Fibroblast of lung (primary cell): Measurements from ENCODE around the gene CSNK1D. TPM values are rescaled to one million over a fixed set of nuclear protein-coding genes. Genes with fewer than 3 reads are reported as not detected.
A peak's percentile ranks its signal among the peaks of the same experiment; 100 is the strongest.

Source experiments
- DNase-seq, 2 donors: peaks; one replicate each; pipeline versions ENCODE4 v3.0.0 to v3.0.0-alpha.2; 2010; ENCODE audit warnings: low read depth in 2 of 2
- H2AFZ ChIP-seq: 2 replicates; pipeline ENCODE4 v1.5.1; 2012; ENCODE audit warnings: low read length, control low read depth, inconsistent platforms
- H3K27ac ChIP-seq: 2 replicates; pipeline ENCODE4 v1.5.1; 2011; ENCODE audit warnings: low read length, control low read depth; ENCODE audit not compliant: insufficient read depth
- H3K27me3 ChIP-seq: 2 replicates; pipeline ENCODE4 v1.5.1; 2011; ENCODE audit warnings: mild to moderate bottlenecking, low read length; ENCODE audit not compliant: control insufficient read depth, insufficient read depth
- H3K36me3 ChIP-seq: 2 replicates; pipeline ENCODE4 v1.5.1; 2011; ENCODE audit warnings: low read length; ENCODE audit not compliant: control insufficient read depth, insufficient read depth
- H3K4me1 ChIP-seq: 2 replicates; pipeline ENCODE4 v1.5.1; 2011; ENCODE audit warnings: low read length; ENCODE audit not compliant: control insufficient read depth, insufficient read depth; ENCODE audit errors: extremely low read depth
- H3K4me2 ChIP-seq: 2 replicates; pipeline ENCODE4 v1.5.1; 2011; ENCODE audit warnings: low read length, control low read depth; ENCODE audit not compliant: insufficient read depth; ENCODE audit errors: extremely low read depth
- H3K4me3 ChIP-seq, 4 experiments: fragments of 200-600 bp in 1 of 4; sonication (generic) in 1 of 4; replicated peaks in 1 of 4; 2 replicates each; pipeline ENCODE4 v1.5.1; 2011 to 2016; ENCODE audit warnings: low read length in 4 of 4, low read depth in 3 of 4, mild to moderate bottlenecking in 3 of 4, control low read depth in 2 of 4, inconsistent platforms in 1 of 4, mixed read lengths in 1 of 4; ENCODE audit not compliant: insufficient read depth in 1 of 4; ENCODE audit errors: control extremely low read depth in 1 of 4
- H3K79me2 ChIP-seq: 2 replicates; pipeline ENCODE4 v1.5.1; 2012; ENCODE audit warnings: mild to moderate bottlenecking, low read length, inconsistent platforms; ENCODE audit not compliant: control insufficient read depth, insufficient read depth
- H3K9ac ChIP-seq: 2 replicates; pipeline ENCODE4 v1.5.1; 2011; ENCODE audit warnings: mild to moderate bottlenecking, low read length, control low read depth; ENCODE audit not compliant: insufficient read depth
- H3K9me3 ChIP-seq: 2 replicates; pipeline ENCODE4 v1.5.1; 2012; ENCODE audit warnings: low read depth, low read length; ENCODE audit not compliant: control insufficient read depth, insufficient read depth
- H4K20me1 ChIP-seq: 2 replicates; pipeline ENCODE4 v1.5.1; 2011; ENCODE audit warnings: low read length; ENCODE audit not compliant: control insufficient read depth, insufficient read depth; ENCODE audit errors: extremely low read depth
- EZH2 ChIP-seq: IDR thresholded peaks from 2 replicates; pipeline ENCODE4 v1.5.1; 2012; ENCODE audit warnings: low read length, control low read depth, mild to moderate bottlenecking; ENCODE audit errors: missing control alignments
- polyA plus RNA-seq, 2 donors: library from polyadenylated mRNA; depleted of rRNA in 1 of 2; stranded (reverse) in 1 of 2; unstranded in 1 of 2; fragments of >200 nt; gene quantifications; 2 replicates each; pipeline ENCODE4 v1.2.1, GENCODE V29; 2011 to 2012; ENCODE audit warnings: missing spikeins in 1 of 2
- total RNA-seq: library from RNA; depleted of rRNA; stranded (reverse); fragments of >200 nt; gene quantifications from 2 replicates; pipeline ENCODE4 v1.2.1, GENCODE V29; 2014
- TF ChIP-seq, protein P1 (sequence below), 2 donors: IDR thresholded peaks in 1 of 2; conservative IDR thresholded peaks in 1 of 2; 1 replicate in 1 of 2; 2 replicates in 1 of 2; pipeline ENCODE4 v1.5.1; 2011 to 2012; ENCODE audit warnings: low read length in 2 of 2, control low read depth in 1 of 2, inconsistent platforms in 1 of 2, low read depth in 1 of 2, mild to moderate bottlenecking in 1 of 2

The CSNK1D gene
- total and polyA plus RNA-seq, 2 donors (not counting 1 experiment from before 2014, with no cell fraction given): 64.9 to 112 TPM

DNA sequence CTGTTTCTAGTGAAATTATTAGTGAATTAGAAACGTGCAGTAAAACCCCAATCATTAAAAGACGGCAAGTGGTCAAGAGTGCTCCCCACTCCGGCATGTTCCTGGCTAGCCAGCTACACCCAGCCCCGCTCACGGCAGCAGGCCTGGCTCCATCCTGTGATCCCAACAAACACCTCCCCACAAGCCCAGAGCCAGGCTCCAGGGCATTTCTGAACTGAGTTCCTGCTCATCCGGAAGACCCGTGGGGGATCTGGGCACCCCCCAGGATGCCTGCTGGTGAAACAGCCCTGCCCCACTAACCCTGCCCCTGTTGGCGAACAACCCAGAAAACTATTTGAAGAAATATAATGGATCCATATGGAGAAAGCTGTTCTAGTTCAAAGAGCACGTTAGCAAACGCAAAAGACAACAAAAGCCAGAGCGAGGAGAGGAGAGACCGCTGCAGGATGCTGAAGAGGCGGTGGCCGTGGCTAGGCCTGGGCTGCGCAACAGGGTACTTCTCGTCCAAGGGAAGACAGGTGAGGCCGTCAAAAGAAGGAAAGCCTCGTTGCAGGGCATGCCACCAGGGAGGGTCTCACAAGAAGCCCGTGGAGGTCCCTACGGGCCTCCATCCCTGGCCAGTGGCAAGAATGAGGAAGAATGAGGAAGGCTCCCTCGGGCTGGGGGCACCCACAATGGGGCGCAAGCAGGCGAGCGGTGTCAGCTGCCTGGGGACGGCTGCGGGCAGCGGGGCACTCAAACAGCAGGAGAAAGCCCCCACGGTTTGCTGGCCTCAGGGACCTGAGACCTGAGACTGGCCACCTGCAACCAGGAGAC lies 25.4 kb downstream of the CSNK1D start:
- H3K27ac ChIP-seq: no peak overlapping the region
- H3K36me3 ChIP-seq: peaks cover 71% of the 10 kb centered on the region
- TF ChIP-seq EZH2: no peak
- TF ChIP-seq, protein P1, sequence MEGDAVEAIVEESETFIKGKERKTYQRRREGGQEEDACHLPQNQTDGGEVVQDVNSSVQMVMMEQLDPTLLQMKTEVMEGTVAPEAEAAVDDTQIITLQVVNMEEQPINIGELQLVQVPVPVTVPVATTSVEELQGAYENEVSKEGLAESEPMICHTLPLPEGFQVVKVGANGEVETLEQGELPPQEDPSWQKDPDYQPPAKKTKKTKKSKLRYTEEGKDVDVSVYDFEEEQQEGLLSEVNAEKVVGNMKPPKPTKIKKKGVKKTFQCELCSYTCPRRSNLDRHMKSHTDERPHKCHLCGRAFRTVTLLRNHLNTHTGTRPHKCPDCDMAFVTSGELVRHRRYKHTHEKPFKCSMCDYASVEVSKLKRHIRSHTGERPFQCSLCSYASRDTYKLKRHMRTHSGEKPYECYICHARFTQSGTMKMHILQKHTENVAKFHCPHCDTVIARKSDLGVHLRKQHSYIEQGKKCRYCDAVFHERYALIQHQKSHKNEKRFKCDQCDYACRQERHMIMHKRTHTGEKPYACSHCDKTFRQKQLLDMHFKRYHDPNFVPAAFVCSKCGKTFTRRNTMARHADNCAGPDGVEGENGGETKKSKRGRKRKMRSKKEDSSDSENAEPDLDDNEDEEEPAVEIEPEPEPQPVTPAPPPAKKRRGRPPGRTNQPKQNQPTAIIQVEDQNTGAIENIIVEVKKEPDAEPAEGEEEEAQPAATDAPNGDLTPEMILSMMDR (conservative IDR thresholded peaks at IDR 0.05 in 1 of 2, IDR thresholded peaks at IDR 0.05 in 1 of 2; ENCODE audit: low read depth in 1 of 2, low read length in 2 of 2): no peak
- H3K9ac ChIP-seq: no peak overlapping the region
- no peaks in the 10 kb centered on the region for H3K9me3 ChIP-seq
- no peaks in the 10 kb centered on the region for H3K27me3 ChIP-seq
- H3K4me3 ChIP-seq: no peak overlapping the region
- peaks cover 13% of the 10 kb centered on the region for H3K4me1 ChIP-seq
- no peak overlapping the region for H2AFZ ChIP-seq
- DNase-seq: no peak
- peaks cover 2% of the 10 kb centered on the region for H4K20me1 ChIP-seq
- no peak overlapping the region for H3K4me2 ChIP-seq
- H3K79me2 ChIP-seq: peaks cover 53% of the 10 kb centered on the region

DNA sequence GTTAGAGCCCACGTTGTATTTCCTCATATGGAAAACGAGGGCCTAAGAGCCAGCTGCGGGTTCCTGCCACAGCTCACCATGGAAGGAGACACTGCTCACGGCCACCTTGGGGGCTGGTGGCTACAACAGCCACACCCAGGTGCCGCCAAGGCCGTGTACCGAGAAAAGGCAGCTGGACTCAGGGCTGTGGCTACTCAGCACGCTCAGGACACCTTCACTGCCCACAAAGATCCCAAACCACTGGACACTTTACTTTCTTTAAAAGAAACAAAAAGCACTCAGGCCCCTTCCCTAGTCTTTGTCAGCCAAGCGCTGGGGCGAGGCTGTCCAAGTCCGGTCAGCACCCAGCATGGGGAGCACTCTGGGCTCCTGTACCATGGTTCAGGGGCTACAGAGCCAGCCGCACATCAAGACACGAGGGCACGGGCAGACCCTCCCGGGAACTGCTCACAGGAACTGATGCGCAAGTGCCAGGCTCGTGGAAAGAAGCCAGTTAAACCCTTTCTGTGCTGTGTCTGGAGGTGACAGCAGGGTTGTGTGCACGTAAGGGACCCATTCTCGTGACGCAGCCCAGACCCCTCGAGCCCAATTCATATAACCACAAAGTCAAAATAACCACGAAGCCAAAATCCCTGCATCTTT lies 26.2 kb downstream of the CSNK1D start:
- H3K27ac ChIP-seq: peak overlapping the region; percentile 37
- peaks cover 50% of the 10 kb centered on the region for H3K79me2 ChIP-seq
- TF ChIP-seq, protein P1 (conservative IDR thresholded peaks at IDR 0.05 in 1 of 2, IDR thresholded peaks at IDR 0.05 in 1 of 2; ENCODE audit: low read depth in 1 of 2, low read length in 2 of 2): no peak
- no peak for TF ChIP-seq EZH2
- H3K27me3 ChIP-seq: no peaks in the 10 kb centered on the region
- H3K4me3 ChIP-seq: no peak overlapping the region
- H3K4me2 ChIP-seq: no peak overlapping the region
- peak in 1 of 2 donors; percentile 38 for DNase-seq
- H3K9me3 ChIP-seq: no peaks in the 10 kb centered on the region
- no peak overlapping the region for H2AFZ ChIP-seq
- H3K4me1 ChIP-seq: peaks cover 20% of the 10 kb centered on the region
- H3K9ac ChIP-seq: no peak overlapping the region
- peaks cover 67% of the 10 kb centered on the region for H3K36me3 ChIP-seq
- peaks cover 2% of the 10 kb centered on the region for H4K20me1 ChIP-seq

DNA sequence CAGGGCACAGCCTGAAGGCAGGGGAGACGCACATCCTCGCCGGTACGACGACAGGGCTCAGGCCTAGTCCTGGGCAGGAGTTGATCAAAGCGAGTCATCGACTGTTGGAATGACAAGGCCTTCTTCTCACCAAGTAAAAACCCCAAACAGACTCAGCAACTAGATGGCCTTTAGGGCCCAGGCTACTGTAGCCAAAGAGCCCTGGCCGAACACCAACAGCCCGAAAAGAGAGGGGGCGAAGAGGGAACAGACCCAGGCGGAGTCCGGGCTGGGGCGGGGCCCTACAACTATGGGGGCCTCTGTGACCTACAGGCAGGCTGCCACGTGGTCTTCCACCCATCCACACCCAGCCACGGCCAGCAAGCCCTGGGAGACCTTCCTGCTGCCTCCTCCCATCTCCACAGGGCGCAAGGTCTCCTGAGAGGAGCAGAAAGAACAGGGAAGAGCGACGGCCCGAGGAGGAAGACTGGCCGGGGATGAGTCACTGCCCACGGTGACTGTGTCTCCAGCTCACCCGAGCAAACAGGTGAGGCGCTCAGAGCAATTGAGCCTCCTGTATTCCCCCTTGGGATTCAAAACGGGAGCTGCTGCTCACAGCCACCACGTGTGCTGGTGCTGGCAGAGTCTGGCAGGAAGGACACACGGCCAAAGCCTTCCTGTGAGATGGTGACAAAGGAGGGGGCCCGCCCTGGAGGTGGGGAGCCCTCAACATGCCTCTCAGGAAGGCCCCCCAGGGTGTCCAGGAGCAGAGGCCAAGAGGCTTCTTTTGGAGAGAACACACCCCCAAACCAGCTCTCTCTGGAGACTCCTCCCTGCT lies 26.9 kb downstream of the CSNK1D start:
- H3K36me3 ChIP-seq: peaks cover 63% of the 10 kb centered on the region
- H4K20me1 ChIP-seq: peaks cover 2% of the 10 kb centered on the region

More for the DNA sequence above, 26.9 kb downstream of the CSNK1D start:
- peaks cover 48% of the 10 kb centered on the region for H3K79me2 ChIP-seq
- no peak for TF ChIP-seq EZH2
- H3K9me3 ChIP-seq: no peaks in the 10 kb centered on the region
- no peak overlapping the region for H2AFZ ChIP-seq
- H3K4me1 ChIP-seq: peaks cover 26% of the 10 kb centered on the region
- no peaks in the 10 kb centered on the region for H3K27me3 ChIP-seq
- H3K4me2 ChIP-seq: no peak overlapping the region
- H3K9ac ChIP-seq: no peak overlapping the region
- peak; percentile 60 to 75 for DNase-seq
- H3K4me3 ChIP-seq: no peak overlapping the region
- peak overlapping the region; percentile 37 for H3K27ac ChIP-seq
